ENCODE data around the gene EML6. TPM values are rescaled to one million over a fixed set of nuclear protein-coding genes. Genes with fewer than 3 reads are reported as not detected.

Gene EML6
- 0.08 and 0.12 TPM in 2 replicates for total RNA-seq (2013; cell fraction: nucleolus; rRNA removed)
- total RNA-seq (2014; rRNA removed) (0.11 and 1.1 TPM in 2 replicates), total RNA-seq (2014; rRNA removed; fragmentation: Illumina TruSeq; extraction: Trizol) (0.09 and 0.18 TPM in 2 replicates), total RNA-seq (2021) (0.32 and 0.36 TPM in 2 replicates), polyA plus RNA-seq (2011; rRNA removed) (0.07 and 0.23 TPM in 2 replicates), polyA plus RNA-seq (2014; fragmentation: Illumina TruSeq; extraction: Trizol) (0.10 and 0.12 TPM in 2 replicates), polyA plus RNA-seq (2014; fragmentation: Nextera tagmentation; extraction: Ambion mirVana) (under 1 TPM; 0.29 to 0.35 TPM), polyA plus RNA-seq (2014; rRNA removed) (0.10 and 0.33 TPM in 2 replicates), polyA plus RNA-seq (2016; fragmentation: Nextera tagmentation; extraction: Ambion mirVana) (under 1 TPM; 0.19 to 0.67 TPM), polyA minus RNA-seq (2011; rRNA and poly(A)+ RNA removed) (0.05 and 0.44 TPM in 2 replicates), Bru-seq, nascent RNA (percentile 15 among the genes with signal in this experiment), BruChase-seq, experiment 1, labeled RNA remaining after a 6-hour chase (percentile 21 among the genes with signal in this experiment), BruChase-seq, experiment 2, labeled RNA remaining after a 2-hour chase (percentile 19 among the genes with signal in this experiment)
- polyA plus RNA-seq (2011; ENCODE audit: low read depth), result 0.34 TPM
- 0.32 and 0.33 TPM in 2 replicates for polyA plus RNA-seq (2011; cell fraction: cytosol; rRNA removed)
- 0.61 and 1.1 TPM in 2 replicates for polyA plus RNA-seq (2011; cell fraction: nucleus; rRNA removed)
- 0.23 and 0.44 TPM in 2 replicates for polyA plus RNA-seq (2012)
- polyA minus RNA-seq (2011; cell fraction: cytosol; rRNA and poly(A)+ RNA removed), result not detected in 2 replicates
- polyA minus RNA-seq (2011; cell fraction: nucleus; rRNA and poly(A)+ RNA removed), result 0.24 and 0.67 TPM in 2 replicates
- long read RNA-seq, experiment 1, result 0 reads
- long read RNA-seq, experiment 2, result 0 reads

- Histone ChIP-seq H4K20me1 (ENCODE audit: control insufficient read depth, insufficient read depth) (no peaks in the 10 kb centered on the region), H3K36me3 (ENCODE audit: control insufficient read depth in 2 of 2, insufficient read depth in 2 of 2, low read length in 1 of 2) (no peaks in the 10 kb centered on the region), H3K79me2 (ENCODE audit: control insufficient read depth, insufficient read depth, low read length) (no peaks in the 10 kb centered on the region), H3K4me2 (ENCODE audit: control insufficient read depth, insufficient read depth) (peak within 1 kb of the TSS; percentile 99), H3K9ac (ENCODE audit: control insufficient read depth, insufficient read depth, low read length) (peak within 1 kb of the TSS; percentile 61), H3K4me1 (ENCODE audit: control insufficient read depth, insufficient read depth, low read length) (no peaks in the 10 kb centered on the region), H3K9me3 (replicated peaks; ENCODE audit: control insufficient read depth, insufficient read depth, low read length) (no peaks in the 10 kb centered on the region), H2AFZ (ENCODE audit: control insufficient read depth, low read depth, low read length) (peak within 1 kb of the TSS; percentile 93), H3K27ac (ENCODE audit: control insufficient read depth, insufficient read depth) (no peak within 1 kb of the TSS), H3K4me3 (peak within 1 kb of the TSS; percentile 88), H3K27me3 (replicated peaks in 1 of 2; ENCODE audit: control insufficient read depth in 2 of 2, insufficient read depth in 2 of 2, low read length in 1 of 2) (peaks cover 7 to 10% of the 10 kb centered on the region in 2 experiments)
- in situ Hi-C loops (cut with MboI) (loop anchor here (25.0 kb wide), 1 partner anchor 611 kb away; the partner anchor contains the start of gene ACYP2), intact Hi-C loops (cut with micrococcal nuclease; ENCODE audit: unreplicated experiment) (no loop called here)
- DNase-seq (ENCODE audit: low read depth, low spot score), result peak; percentile 89
- ChIA-PET SMC1A (ENCODE audit: uncharacterized antibody, unreplicated experiment) (interaction anchor here (1.2 to 2.2 kb wide), 3 partner anchors 19 to 219 kb away, joined by 3 to 6 read pairs (median 3); no protein-coding TSS in a partner anchor), RAD21 (ENCODE audit: unreplicated experiment) (interaction anchor here (1.0 to 1.9 kb wide), 3 partner anchors 16 to 58 kb away, joined by 4 to 8 read pairs (median 5); no protein-coding TSS in a partner anchor), POLR2A (interaction anchor here (1.4 kb wide), 1 partner anchor 15 kb away, joined by 3 read pairs; no protein-coding TSS in a partner anchor), CTCF (interaction anchor here (1.0 to 2.3 kb wide), 7 partner anchors 15 to 288 kb away, joined by 3 to 10 read pairs (median 4); no protein-coding TSS in a partner anchor)
- FAIRE-seq, result peak; percentile 98
- no TSS peak for BruUV-seq (replicated peaks)
- WGBS (ENCODE audit: insufficient coverage, insufficient replicate concordance, low lambda C conversion rate, missing lambda C conversion rate), result under 1% methylated on average over 90 of the region's 90 CpGs
- peak; percentile 99 for ATAC-seq
- no peak for TF ChIP-seq RAD21 (IDR thresholded peaks at IDR 0.05; ENCODE audit: insufficient read depth, low read depth, low read length)
- 0 out of 2 replicates have a peak, but pooled peaks have one; percentile 34 for TF ChIP-seq ASH2L (IDR thresholded peaks at IDR 0.05; ENCODE audit: borderline replicate concordance, low read depth)
- TF ChIP-seq MLLT1 (IDR thresholded peaks at IDR 0.05), result 0 out of 2 replicates have a peak, but pooled peaks have one; percentile 20
- no peak for TF ChIP-seq SUPT20H (IDR thresholded peaks at IDR 0.05; ENCODE audit: borderline replicate concordance, control insufficient read depth, low read depth, low read length)
- TF ChIP-seq NRF1 (conservative IDR thresholded peaks at IDR 0.05; ENCODE audit: low read depth, low read length), result no peak
- TF ChIP-seq SRF (IDR thresholded peaks at IDR 0.05; ENCODE audit: low read depth in 2 of 2, low read length in 2 of 2), result no peak
- peak; percentile 98 for TF ChIP-seq HCFC1 (IDR thresholded peaks at IDR 0.05; ENCODE audit: low read length)
- TF ChIP-seq MTA2 (IDR thresholded peaks at IDR 0.05; ENCODE audit: low read depth), result no peak
- no peak for TF ChIP-seq BCL11A (IDR thresholded peaks at IDR 0.05; ENCODE audit: low read depth, low read length)
- no peak for TF ChIP-seq ATF7 (IDR thresholded peaks at IDR 0.05; ENCODE audit: low read depth)
- TF ChIP-seq RBBP5 (conservative IDR thresholded peaks at IDR 0.05), result no peak
- TF ChIP-seq MAX (IDR thresholded peaks at IDR 0.05; ENCODE audit: low read depth, low read length), result peak; percentile 12; the same call in 1 of the 2 replicates
- no peak for TF ChIP-seq EP300 (IDR thresholded peaks at IDR 0.05; ENCODE audit: borderline replicate concordance in 1 of 2, control insufficient read depth in 1 of 2, low read depth in 2 of 2, low read length in 2 of 2)
- TF ChIP-seq ZNF274 (IDR thresholded peaks at IDR 0.05; ENCODE audit: insufficient read depth, insufficient read length), result no peak
- peak; percentile 95 for TF ChIP-seq RFX5 (IDR thresholded peaks at IDR 0.05; ENCODE audit: low read depth, low read length)
- TF ChIP-seq E2F4 (IDR thresholded peaks at IDR 0.05; ENCODE audit: low read depth, low read length), result no peak
- no peak for TF ChIP-seq MTA3 (IDR thresholded peaks at IDR 0.05; ENCODE audit: borderline replicate concordance, low read length)
Measured at GRCh38 chr2:54723131-54723995, at the start of gene EML6. EML6 (plus strand) TSS chr2:54723662; CDS start chr2:54725062, 1,400 bp downstream.

Measured in GM12878 (cell line).